AG08395 (cell line): Measurements from ENCODE around the gene TMED7.

Source experiments
- DNase-seq: peaks from one replicate; pipeline ENCODE4 v3.0.0; 2012; ENCODE audit warnings: mixed read lengths, low spot score

Gene TMED7

DNA sequence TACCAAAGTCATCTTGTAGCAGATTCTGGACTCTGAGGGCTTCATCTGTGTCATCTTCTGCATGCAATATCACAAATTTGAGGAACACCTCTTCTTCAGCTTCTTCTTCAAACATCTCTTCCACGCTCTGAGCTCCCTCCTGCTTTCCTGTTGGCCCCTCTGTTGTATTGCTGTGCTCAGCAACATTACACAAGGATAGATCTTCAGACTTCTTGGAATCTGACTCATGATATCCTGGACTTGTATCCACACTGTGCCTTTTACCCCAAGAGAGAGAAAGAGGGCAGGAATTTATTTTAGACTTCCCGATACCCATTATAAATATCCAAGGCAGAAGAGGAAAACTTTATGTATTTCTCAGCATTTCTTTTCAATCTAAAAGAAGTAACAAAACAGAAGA is 44.9 kb downstream of the TMED7 start:
- DNase-seq: no peak

DNA sequence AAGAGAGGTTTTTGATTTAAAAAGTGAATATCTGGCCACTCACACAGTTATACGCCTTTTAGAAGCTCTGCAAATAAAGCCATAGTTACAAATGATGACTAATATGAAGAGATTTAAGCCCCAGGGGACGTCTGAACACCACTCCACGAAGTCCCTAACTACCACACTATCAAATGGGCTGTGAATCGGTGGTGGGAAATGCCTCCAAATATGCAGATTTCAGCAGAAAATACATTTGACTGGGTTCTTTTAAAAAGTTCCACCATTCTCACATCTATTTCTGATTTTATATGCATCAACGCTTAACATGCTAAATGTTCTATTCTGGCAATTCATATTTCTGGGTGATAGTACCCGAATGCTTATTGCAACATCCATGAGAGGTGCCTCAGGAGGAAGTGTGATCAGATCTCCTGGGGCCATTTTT is 46.1 kb downstream of the TMED7 start:
- DNase-seq: no peak

- DNase-seq: no peak
These were observed 46.6 kb downstream of the TMED7 start for GRCh38 chr5:115579216-115579615.

DNA sequence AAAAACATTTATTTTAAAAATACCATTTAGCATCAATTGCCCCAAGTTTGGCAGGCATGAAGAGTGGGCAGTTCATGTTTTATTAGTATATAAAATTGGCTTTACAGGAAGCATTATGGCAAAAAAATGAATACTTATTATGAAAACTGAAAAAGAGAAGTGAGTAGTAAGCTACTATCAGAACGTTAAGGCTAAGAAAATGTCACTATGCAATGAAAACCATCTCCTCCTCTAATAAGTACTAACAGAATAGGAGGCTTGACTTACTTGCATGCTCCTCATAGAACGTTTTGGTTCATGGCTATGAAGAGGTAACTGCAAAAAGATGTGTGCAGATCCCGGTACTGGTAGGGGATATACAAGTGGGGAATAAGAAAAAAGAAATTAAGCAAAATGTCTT is 47.2 kb downstream of the TMED7 start:
- no peak for DNase-seq

DNA sequence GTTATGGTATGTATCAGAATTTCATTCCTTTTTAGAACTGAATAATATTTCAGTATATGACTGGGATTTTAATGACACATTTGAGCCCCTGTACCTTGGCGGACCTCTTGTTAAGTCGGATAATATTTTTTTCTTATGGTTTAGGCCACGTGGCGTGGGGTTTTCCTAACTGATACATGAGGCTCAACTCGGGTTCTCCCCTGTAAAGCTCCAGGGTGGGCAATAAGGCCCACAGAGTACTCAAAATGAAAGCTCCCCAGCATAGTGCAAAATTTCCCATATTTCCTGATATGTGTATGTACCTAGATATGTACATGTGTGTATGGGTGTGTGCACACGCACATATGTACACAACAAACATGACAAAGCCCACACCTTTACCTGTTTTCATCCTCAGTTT is 48.1 kb downstream of the TMED7 start:
- no peak for DNase-seq

- no peak for DNase-seq
These were observed 48.5 kb downstream of the TMED7 start for GRCh38 chr5:115577329-115577728.

DNA sequence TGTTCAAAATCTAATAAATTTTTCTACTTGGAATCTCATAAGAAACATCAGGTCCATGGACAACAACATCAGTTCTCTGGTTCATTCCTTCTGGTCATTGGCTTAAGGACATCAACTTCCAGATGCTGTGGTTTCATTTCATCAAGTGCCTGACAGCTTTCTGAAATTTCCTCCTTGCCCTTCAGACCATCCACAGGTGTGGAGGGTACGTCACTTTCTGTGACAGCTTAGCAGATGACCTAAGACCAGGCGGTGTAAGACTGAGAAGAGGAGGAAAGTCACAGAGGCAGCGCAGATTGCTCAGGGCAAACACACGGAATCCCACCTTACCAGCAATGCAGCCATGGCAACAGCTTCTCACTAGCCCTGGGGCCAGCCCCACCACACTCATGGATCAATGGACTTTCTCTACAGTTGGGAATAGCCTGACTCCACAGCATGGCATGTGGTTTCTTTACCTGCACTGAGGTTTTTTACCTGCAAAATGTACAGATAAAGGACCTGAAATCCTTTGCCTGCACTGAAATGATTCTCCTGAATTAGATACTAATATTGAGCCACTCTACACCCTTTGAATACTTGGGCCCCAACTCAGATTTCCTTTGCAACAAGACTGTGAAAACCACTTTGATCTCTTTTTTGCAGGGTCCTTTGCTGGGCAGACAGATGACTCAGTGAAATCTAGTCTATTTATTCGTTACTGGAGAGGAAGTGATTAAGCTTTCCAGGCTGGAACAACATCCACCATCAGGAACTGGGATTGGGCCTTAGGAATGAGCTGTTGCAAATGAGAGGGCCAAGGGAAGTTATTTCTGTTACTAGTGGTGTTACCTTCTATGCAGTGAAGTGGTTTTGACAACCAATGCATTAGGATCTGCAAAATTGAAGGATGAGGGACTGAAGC is 50.4 kb downstream of the TMED7 start:
- peak; percentile 46 for DNase-seq

DNA sequence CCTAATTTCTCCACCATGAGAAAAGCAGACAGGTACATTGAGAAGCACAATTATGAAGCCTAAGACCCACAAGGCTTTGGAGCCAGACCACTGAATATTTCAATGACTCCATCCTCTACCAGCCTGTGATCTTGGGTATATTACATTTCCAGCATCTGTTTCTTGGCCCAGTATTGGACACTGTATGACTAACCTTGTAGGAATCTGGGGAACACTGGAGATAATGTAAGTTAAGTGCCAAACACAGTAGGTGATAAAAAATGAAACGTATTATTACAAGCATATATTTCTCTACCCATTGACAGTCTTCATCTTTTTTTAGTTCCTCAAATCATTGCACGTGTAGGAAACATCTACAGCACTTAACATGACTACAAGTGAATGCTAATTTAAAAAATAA is 52.7 kb downstream of the TMED7 start:
- DNase-seq: peak; percentile 25

- DNase-seq: no peak
These were observed 54.4 kb downstream of the TMED7 start for GRCh38 chr5:115571441-115571878.

DNA sequence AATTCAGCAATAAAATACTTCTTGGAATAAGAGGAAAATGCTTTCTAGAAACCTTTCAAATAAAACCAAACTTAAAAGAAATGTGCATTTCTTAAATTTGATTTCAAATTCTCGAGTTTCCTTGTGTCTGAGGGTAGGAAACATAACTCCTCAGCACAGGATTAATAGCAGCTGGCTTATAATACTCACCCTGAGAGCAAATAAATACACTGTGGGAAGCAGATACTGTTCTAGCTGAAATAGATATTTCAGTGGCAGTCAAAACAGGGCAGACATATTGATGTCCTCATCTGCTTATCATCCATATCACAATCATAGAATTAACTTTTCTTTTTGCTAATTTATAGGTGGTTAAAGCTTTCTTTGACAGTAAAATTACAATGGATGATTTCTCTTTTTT is 57.2 kb downstream of the TMED7 start:
- no peak for DNase-seq

DNA sequence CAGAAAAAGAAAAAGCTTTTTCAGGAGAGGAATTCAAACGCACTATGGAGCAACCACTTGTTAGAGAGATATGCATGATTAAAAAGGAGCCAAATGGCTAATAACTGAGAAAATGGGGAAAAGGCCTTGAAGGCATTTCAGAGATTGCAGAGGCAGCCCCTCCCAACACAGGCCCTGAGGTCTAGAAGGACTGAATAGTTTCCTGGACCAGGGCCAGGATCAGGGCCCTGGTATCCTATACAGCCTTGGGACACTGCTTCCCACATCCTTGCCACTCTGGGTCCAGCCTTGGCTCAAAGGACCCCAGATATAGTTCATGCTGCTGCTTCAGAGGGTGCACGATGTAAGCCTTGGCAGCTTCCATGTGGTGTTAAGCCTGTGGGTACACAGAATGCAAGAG is 60.6 kb downstream of the TMED7 start:
- no peak for DNase-seq
